T-cell (primary cell): ENCODE data around the gene DCC. TPM values are rescaled to one million over a fixed set of nuclear protein-coding genes. Genes with fewer than 3 reads are reported as not detected.

Experiments used
- ATAC-seq, 4 experiments: fragments of 200-7000 bp in 3 of 4; fragments of 150-1000 bp in 1 of 4; cut with Tn5 transposase; replicated peaks in 1 of 4; 1 replicate in 3 of 4; 2 replicates in 1 of 4; pipeline ENCODE4 v1.10.0; 2021; ENCODE audit warnings: moderate library complexity in 3 of 4, mild to moderate bottlenecking in 2 of 4, moderate number of reproducible peaks in 1 of 4
- CTCF ChIA-PET, 2 donors: fragments of 300-600 bp; sonication (Branson Sonifier 250); formaldehyde crosslinking; loops; one replicate each; lab custom pipeline; 2022; ENCODE audit warnings: antibody characterized with exemption in 2 of 2; lab: Charles Lee
- POLR2A ChIA-PET, 2 donors: fragments of 300-600 bp; sonication (Branson Sonifier 250); formaldehyde crosslinking; loops; one replicate each; lab custom pipeline; 2022; ENCODE audit warnings: antibody characterized with exemption in 2 of 2; lab: Charles Lee
- DNase-seq, 35 experiments: peaks; one replicate each; pipeline versions ENCODE4 v3.0.0 to v3.0.0-alpha.2; 2013 to 2023
- H3K27ac ChIP-seq: one replicate; pipeline ENCODE4 v1.5.1; 2013; ENCODE audit warnings: low read length
- H3K27me3 ChIP-seq, 2 experiments: replicated peaks in 1 of 2; 1 replicate in 1 of 2; 2 replicates in 1 of 2; pipeline versions ENCODE4 v1.6.1 to v1.7.0; 2013; ENCODE audit warnings: low read length in 1 of 2, mixed read lengths in 1 of 2; ENCODE audit not compliant: control insufficient read depth in 2 of 2, insufficient read depth in 2 of 2; ENCODE audit errors: extremely low read depth in 1 of 2
- H3K36me3 ChIP-seq, 2 donors: 1 replicate in 1 of 2; 2 replicates in 1 of 2; pipeline versions ENCODE4 v1.6.1 to v1.7.0; 2013; ENCODE audit warnings: low read length in 1 of 2; ENCODE audit not compliant: control insufficient read depth in 2 of 2, insufficient read depth in 1 of 2; ENCODE audit errors: extremely low read depth in 1 of 2
- H3K4me1 ChIP-seq, 2 experiments: 1 replicate in 1 of 2; 2 replicates in 1 of 2; pipeline versions ENCODE4 v1.6.1 to v1.7.0; 2013; ENCODE audit warnings: low read length in 2 of 2, mixed read lengths in 1 of 2; ENCODE audit not compliant: insufficient read depth in 2 of 2, control insufficient read depth in 1 of 2; ENCODE audit errors: extremely low read depth in 1 of 2
- H3K4me3 ChIP-seq, 2 donors: 1 replicate in 1 of 2; 2 replicates in 1 of 2; pipeline versions ENCODE4 v1.5.1 to v1.7.0; 2013; ENCODE audit warnings: mild to moderate bottlenecking in 2 of 2, low read length in 1 of 2, moderate library complexity in 1 of 2; ENCODE audit not compliant: control insufficient read depth in 1 of 2; ENCODE audit errors: extremely low read depth in 1 of 2
- H3K9me3 ChIP-seq: 2 replicates; pipeline ENCODE4 v1.7.0; 2013
- H3K27ac Mint-ChIP-seq, 2 donors: one replicate each; pipeline ENCODE4 v1.8.0; 2020 to 2021; ENCODE audit warnings: mild to moderate bottlenecking in 2 of 2, mixed read lengths in 2 of 2
- H3K27me3 Mint-ChIP-seq, 2 donors: one replicate each; pipeline ENCODE4 v1.8.0; 2021 to 2022; ENCODE audit warnings: mixed read lengths in 2 of 2
- H3K36me3 Mint-ChIP-seq: one replicate; pipeline ENCODE4 v1.8.0; 2021; ENCODE audit warnings: mixed read lengths
- H3K4me1 Mint-ChIP-seq, 3 donors: one replicate each; pipeline ENCODE4 v1.8.0; 2020 to 2022; ENCODE audit warnings: mixed read lengths in 3 of 3, mild to moderate bottlenecking in 1 of 3
- H3K4me3 Mint-ChIP-seq, 3 donors: one replicate each; pipeline ENCODE4 v1.8.0; 2020 to 2022; ENCODE audit warnings: mild to moderate bottlenecking in 3 of 3, mixed read lengths in 3 of 3, moderate library complexity in 3 of 3
- H3K9me3 Mint-ChIP-seq, 3 donors: one replicate each; pipeline ENCODE4 v1.8.0; 2020 to 2022; ENCODE audit warnings: mixed read lengths in 3 of 3
- WGBS: methylation state at CpG from one replicate; pipeline ENCODE4 v1.1.5; 2013; ENCODE audit warnings: missing lambda C conversion rate; ENCODE audit not compliant: insufficient coverage; 5-methylcytosine and 5-hydroxymethylcytosine counted together
- total RNA-seq, 35 experiments: library from RNA in 6 of 35; stranded (reverse) in 6 of 35; fragments of 120-200 nt in 1 of 35; gene quantifications; one replicate each; pipeline versions ENCODE4 v1.2.1 to v1.2.4 and lab custom pipeline; 2013 to 2026

Gene DCC
- total RNA-seq, 5 donors from 2014 or later (not counting 1 experiment from before 2014, with no cell fraction given): not detected

DNA sequence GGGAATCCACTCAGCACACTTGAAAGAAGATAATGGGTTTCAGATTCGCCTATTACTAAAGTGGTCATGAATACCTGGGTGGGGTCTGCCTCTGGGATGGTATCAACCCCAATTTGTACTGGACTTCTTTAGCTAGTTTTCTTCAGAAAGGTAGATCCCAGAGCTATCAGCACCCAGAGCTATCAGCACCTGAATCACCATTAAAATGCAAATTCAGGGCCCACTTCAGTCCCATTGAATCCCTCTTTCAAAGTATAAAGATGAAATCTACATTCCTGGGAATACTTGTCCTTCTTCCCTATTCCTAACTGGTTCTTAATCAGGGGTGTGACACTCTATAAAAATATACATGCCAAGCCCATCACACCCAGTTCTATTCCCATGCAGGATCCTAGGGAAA, 914.3 kb downstream of the DCC start:
- no peak for ATAC-seq
- POLR2A ChIA-PET: no interaction called here
- DNase-seq: no peak
- H3K27me3 Mint-ChIP-seq: no peaks in the 10 kb centered on the region
- H3K36me3 ChIP-seq: no peaks in the 10 kb centered on the region
- H3K4me1 Mint-ChIP-seq: no peaks in the 10 kb centered on the region
- H3K27ac ChIP-seq: no peak overlapping the region
- H3K27me3 ChIP-seq: no peaks in the 10 kb centered on the region
- H3K9me3 ChIP-seq: no peaks in the 10 kb centered on the region
- no peaks in the 10 kb centered on the region for H3K4me1 ChIP-seq
- CTCF ChIA-PET: no interaction called here
- H3K36me3 Mint-ChIP-seq: no peaks in the 10 kb centered on the region
- H3K9me3 Mint-ChIP-seq: peaks cover 9 to 31% (median 9%) of the 10 kb centered on the region in 3 donors
- H3K27ac Mint-ChIP-seq: no peak overlapping the region
- no CpG with 5 or more reads among the region's 1 CpG for WGBS
- H3K4me3 Mint-ChIP-seq: no peak overlapping the region
- H3K4me3 ChIP-seq: no peak overlapping the region

- peaks cover 7 to 15% (median 10%) of the 10 kb centered on the region in 3 donors for H3K9me3 Mint-ChIP-seq
- Histone ChIP-seq H3K4me1 (no peaks in the 10 kb centered on the region), H3K9me3 (no peaks in the 10 kb centered on the region), H3K27ac (no peak overlapping the region), H3K27me3 (no peaks in the 10 kb centered on the region), H3K4me3 (no peak overlapping the region), H3K36me3 (no peaks in the 10 kb centered on the region)
- 85% methylated on average over 4 of the region's 5 CpGs for WGBS
- no peak overlapping the region for H3K27ac Mint-ChIP-seq
- H3K4me1 Mint-ChIP-seq: no peaks in the 10 kb centered on the region
- H3K4me3 Mint-ChIP-seq: no peak overlapping the region
- H3K27me3 Mint-ChIP-seq: no peaks in the 10 kb centered on the region
- no peaks in the 10 kb centered on the region for H3K36me3 Mint-ChIP-seq
- POLR2A ChIA-PET: no interaction called here
- no peak for ATAC-seq
- CTCF ChIA-PET: no interaction called here
- DNase-seq: no peak
Measured at GRCh38 chr18:53261241-53261640, 921.2 kb downstream of the DCC start.

- Mint-ChIP-seq H3K4me3 (no peak overlapping the region), H3K36me3 (no peaks in the 10 kb centered on the region), H3K9me3 (peaks cover 6 to 12% (median 9%) of the 10 kb centered on the region in 3 donors), H3K27me3 (no peaks in the 10 kb centered on the region), H3K4me1 (no peaks in the 10 kb centered on the region), H3K27ac (no peak overlapping the region)
- ChIA-PET CTCF (no interaction called here), POLR2A (no interaction called here)
- ATAC-seq (no peak), DNase-seq (no peak)
- Histone ChIP-seq H3K4me3 (no peak overlapping the region), H3K27ac (no peak overlapping the region), H3K9me3 (no peaks in the 10 kb centered on the region), H3K27me3 (no peaks in the 10 kb centered on the region), H3K4me1 (no peaks in the 10 kb centered on the region), H3K36me3 (no peaks in the 10 kb centered on the region)
- WGBS: no CpG with 5 or more reads among the region's 1 CpG
Measured at GRCh38 chr18:53266850-53267249, 926.9 kb downstream of the DCC start.

DNA sequence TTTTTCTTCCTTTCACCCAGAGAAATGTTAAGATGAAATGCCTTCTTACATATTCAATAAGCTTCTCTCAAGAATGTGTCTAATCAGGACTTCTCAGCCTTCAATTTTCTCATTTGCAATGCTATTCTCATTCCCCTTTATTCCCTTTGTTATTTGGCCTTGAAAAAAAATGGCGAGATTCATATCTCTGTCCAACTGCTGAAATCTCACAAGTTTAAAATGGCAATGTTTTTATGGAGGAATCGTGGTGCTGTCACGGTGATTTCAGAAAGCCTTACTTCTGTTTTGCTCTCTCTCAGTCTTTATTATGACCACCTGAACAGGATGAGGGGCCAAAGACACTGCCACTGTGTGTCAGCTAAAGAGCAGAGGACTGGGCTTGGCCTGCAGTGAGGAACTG, 928.5 kb downstream of the DCC start:
- H3K27ac ChIP-seq: no peak overlapping the region
- POLR2A ChIA-PET: no interaction called here
- no CpG with 5 or more reads among the region's 3 CpGs for WGBS
- no peaks in the 10 kb centered on the region for H3K4me1 Mint-ChIP-seq
- ATAC-seq (no peak), DNase-seq (no peak)
- H3K9me3 Mint-ChIP-seq: peaks cover 4 to 12% (median 6%) of the 10 kb centered on the region in 3 donors
- H3K36me3 ChIP-seq: no peaks in the 10 kb centered on the region
- no peak overlapping the region for H3K27ac Mint-ChIP-seq
- H3K4me3 ChIP-seq: no peak overlapping the region
- CTCF ChIA-PET: no interaction called here
- H3K36me3 Mint-ChIP-seq: no peaks in the 10 kb centered on the region
- H3K27me3 Mint-ChIP-seq: no peaks in the 10 kb centered on the region
- H3K4me3 Mint-ChIP-seq: no peak overlapping the region
- no peaks in the 10 kb centered on the region for H3K27me3 ChIP-seq
- H3K4me1 ChIP-seq: no peaks in the 10 kb centered on the region
- no peaks in the 10 kb centered on the region for H3K9me3 ChIP-seq

GRCh38 chr18:53281406-53281805, 941.4 kb downstream of the DCC start:
- Histone ChIP-seq H3K9me3 (no peaks in the 10 kb centered on the region), H3K36me3 (no peaks in the 10 kb centered on the region), H3K27ac (no peak overlapping the region), H3K27me3 (no peaks in the 10 kb centered on the region), H3K4me1 (no peaks in the 10 kb centered on the region), H3K4me3 (no peak overlapping the region)
- WGBS: 60% methylated on average over 1 of the region's 2 CpGs
- no peaks in the 10 kb centered on the region for H3K36me3 Mint-ChIP-seq
- H3K27me3 Mint-ChIP-seq: no peaks in the 10 kb centered on the region
- no peak for DNase-seq
- no peak overlapping the region for H3K4me3 Mint-ChIP-seq
- H3K9me3 Mint-ChIP-seq: peaks cover 2 to 13% (median 12%) of the 10 kb centered on the region in 3 donors
- ChIA-PET CTCF (no interaction called here), POLR2A (no interaction called here)
- H3K27ac Mint-ChIP-seq: no peak overlapping the region
- no peak for ATAC-seq
- H3K4me1 Mint-ChIP-seq: no peaks in the 10 kb centered on the region

- no peak for DNase-seq
- no peak overlapping the region for H3K4me3 ChIP-seq
- H3K4me1 Mint-ChIP-seq: no peaks in the 10 kb centered on the region
- no CpG with 5 or more reads among the region's 2 CpGs for WGBS
- CTCF ChIA-PET: no interaction called here
- H3K4me3 Mint-ChIP-seq: no peak overlapping the region
- ATAC-seq: no peak
- H3K27ac ChIP-seq: no peak overlapping the region
- H3K27ac Mint-ChIP-seq: no peak overlapping the region
- no peaks in the 10 kb centered on the region for H3K36me3 Mint-ChIP-seq
- H3K9me3 Mint-ChIP-seq: peaks cover 0 to 9% (median 7%) of the 10 kb centered on the region in 3 donors
- no peaks in the 10 kb centered on the region for H3K9me3 ChIP-seq
- H3K27me3 Mint-ChIP-seq: no peaks in the 10 kb centered on the region
- H3K27me3 ChIP-seq: no peaks in the 10 kb centered on the region
- H3K4me1 ChIP-seq: no peaks in the 10 kb centered on the region
- H3K36me3 ChIP-seq: no peaks in the 10 kb centered on the region
- POLR2A ChIA-PET: no interaction called here
Measured at GRCh38 chr18:53283708-53284107, 943.7 kb downstream of the DCC start.

DNA sequence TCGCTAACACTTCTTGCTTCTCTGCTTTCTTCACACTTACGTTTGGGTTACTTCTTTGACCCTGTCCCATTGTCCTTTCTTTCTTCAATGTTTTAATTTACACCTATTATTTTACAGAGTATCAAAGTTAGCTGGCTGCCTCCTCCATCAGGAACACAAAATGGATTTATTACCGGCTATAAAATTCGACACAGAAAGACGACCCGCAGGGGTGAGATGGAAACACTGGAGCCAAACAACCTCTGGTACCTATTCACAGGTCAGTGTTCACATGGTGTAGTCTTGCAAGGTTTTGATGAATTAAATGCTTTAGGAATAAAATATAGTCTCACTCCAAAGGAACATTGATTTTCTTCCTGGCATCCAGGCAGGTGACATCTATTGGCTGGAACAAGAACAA, 965.5 kb downstream of the DCC start:
- Histone ChIP-seq H3K27me3 (no peaks in the 10 kb centered on the region), H3K27ac (no peak overlapping the region), H3K4me1 (no peaks in the 10 kb centered on the region), H3K9me3 (peaks cover 3% of the 10 kb centered on the region), H3K36me3 (no peaks in the 10 kb centered on the region), H3K4me3 (no peak overlapping the region)
- H3K36me3 Mint-ChIP-seq: no peaks in the 10 kb centered on the region
- peaks cover 3 to 20% (median 13%) of the 10 kb centered on the region in 3 donors for H3K9me3 Mint-ChIP-seq
- H3K27me3 Mint-ChIP-seq: no peaks in the 10 kb centered on the region
- no peak overlapping the region for H3K4me3 Mint-ChIP-seq
- no peak overlapping the region for H3K27ac Mint-ChIP-seq
- no peak for DNase-seq
- ChIA-PET CTCF (no interaction called here), POLR2A (no interaction called here)
- 50% methylated on average over 1 of the region's 6 CpGs for WGBS
- no peaks in the 10 kb centered on the region for H3K4me1 Mint-ChIP-seq
- no peak for ATAC-seq
